Dendritic cell treated with granulocyte-macrophage colony-stimulating factor and Interleukin-4, amounts not matched to agents 40 ng/mL and 50 ng/mL, for 4 days (primary cell): ENCODE measurements around the gene WFIKKN1.
A peak's percentile ranks its signal among the peaks of the same experiment; 100 is the strongest.

Source experiments
- H3K27ac Mint-ChIP-seq: one replicate; pipeline ENCODE4 v1.8.0; 2022; ENCODE audit warnings: mild to moderate bottlenecking, mixed read lengths
- H3K27me3 Mint-ChIP-seq: one replicate; pipeline ENCODE4 v1.8.0; 2022; ENCODE audit warnings: mild to moderate bottlenecking, mixed read lengths
- H3K36me3 Mint-ChIP-seq: one replicate; pipeline ENCODE4 v1.8.0; 2022; ENCODE audit warnings: low read depth, mixed read lengths
- H3K4me1 Mint-ChIP-seq: one replicate; pipeline ENCODE4 v1.8.0; 2022; ENCODE audit warnings: low read depth, mixed read lengths
- H3K4me3 Mint-ChIP-seq: one replicate; pipeline ENCODE4 v1.8.0; 2022; ENCODE audit warnings: mild to moderate bottlenecking, moderate library complexity, mixed read lengths
- H3K9me3 Mint-ChIP-seq: one replicate; pipeline ENCODE4 v1.8.0; 2022; ENCODE audit warnings: mixed read lengths
- intact Hi-C: fragments of 100-400 bp; cut with micrococcal nuclease; formaldehyde crosslinking; loops from one replicate; pipeline ENCODE4 v1.15.0; 2022

WFIKKN1 gene

GRCh38 chr16:678209-678857 lies 47.5 kb downstream of the WFIKKN1 start:
- no peak overlapping the region for H3K27ac Mint-ChIP-seq
- peaks cover 43% of the 10 kb centered on the region for H3K36me3 Mint-ChIP-seq
- no peaks in the 10 kb centered on the region for H3K9me3 Mint-ChIP-seq
- H3K27me3 Mint-ChIP-seq: peaks cover 38% of the 10 kb centered on the region
- no peak overlapping the region for H3K4me3 Mint-ChIP-seq
- H3K4me1 Mint-ChIP-seq: peaks cover 51% of the 10 kb centered on the region
- intact Hi-C loops: no loop called here

GRCh38 chr16:678858-679813 lies 48.4 kb downstream of the WFIKKN1 start:
- peak overlapping the region; percentile 88 for H3K27ac Mint-ChIP-seq
- H3K4me3 Mint-ChIP-seq: peak overlapping the region; percentile 81
- H3K27me3 Mint-ChIP-seq: peaks cover 37% of the 10 kb centered on the region
- H3K9me3 Mint-ChIP-seq: no peaks in the 10 kb centered on the region
- intact Hi-C loops: no loop called here
- peaks cover 56% of the 10 kb centered on the region for H3K4me1 Mint-ChIP-seq
- H3K36me3 Mint-ChIP-seq: peaks cover 43% of the 10 kb centered on the region

- intact Hi-C loops: no loop called here
- peaks cover 57% of the 10 kb centered on the region for H3K4me1 Mint-ChIP-seq
- peak within 1 kb of the TSS; percentile 88 for H3K27ac Mint-ChIP-seq
Observed at GRCh38 chr16:679814-680624, 49.2 kb downstream of the WFIKKN1 start, which contains the start of gene STUB1. Gene STUB1 (plus strand): TSS chr16:680410. CDS start chr16:680526, 116 bp downstream.

GRCh38 chr16:680625-680945 lies 49.8 kb downstream of the WFIKKN1 start:
- Mint-ChIP-seq H3K27me3 (peaks cover 26% of the 10 kb centered on the region), H3K9me3 (no peaks in the 10 kb centered on the region), H3K27ac (peak overlapping the region; percentile 88), H3K4me3 (peak overlapping the region; percentile 84), H3K4me1 (peaks cover 59% of the 10 kb centered on the region), H3K36me3 (peaks cover 48% of the 10 kb centered on the region)
- intact Hi-C loops: no loop called here

More at GRCh38 chr16:679814-680624, 49.2 kb downstream of the WFIKKN1 start, which contains the start of gene STUB1:
- H3K4me3 Mint-ChIP-seq: peak within 1 kb of the TSS; percentile 84
- peaks cover 43% of the 10 kb centered on the region for H3K36me3 Mint-ChIP-seq
- no peaks in the 10 kb centered on the region for H3K9me3 Mint-ChIP-seq
- peaks cover 31% of the 10 kb centered on the region for H3K27me3 Mint-ChIP-seq

- Mint-ChIP-seq H3K27ac (peak overlapping the region; percentile 88), H3K9me3 (no peaks in the 10 kb centered on the region), H3K36me3 (peaks cover 54% of the 10 kb centered on the region), H3K4me3 (peak overlapping the region; percentile 84), H3K27me3 (peaks cover 21% of the 10 kb centered on the region), H3K4me1 (peaks cover 64% of the 10 kb centered on the region)
- intact Hi-C loops: no loop called here
Observed at GRCh38 chr16:680967-681745, 50.4 kb downstream of the WFIKKN1 start.

- Mint-ChIP-seq H3K9me3 (no peaks in the 10 kb centered on the region), H3K4me1 (peaks cover 70% of the 10 kb centered on the region), H3K27me3 (peaks cover 13% of the 10 kb centered on the region), H3K4me3 (peak overlapping the region; percentile 84), H3K27ac (peak overlapping the region; percentile 88), H3K36me3 (peaks cover 61% of the 10 kb centered on the region)
- intact Hi-C loops: no loop called here
Observed at GRCh38 chr16:681746-682427, 51.1 kb downstream of the WFIKKN1 start.

- Mint-ChIP-seq H3K27ac (peak overlapping the region; percentile 87), H3K9me3 (no peaks in the 10 kb centered on the region)
- intact Hi-C loops: no loop called here
Observed at GRCh38 chr16:682493-683395, 52.0 kb downstream of the WFIKKN1 start.

GRCh38 chr16:683396-684070 lies 52.7 kb downstream of the WFIKKN1 start:
- Mint-ChIP-seq H3K4me1 (peaks cover 71% of the 10 kb centered on the region), H3K27me3 (no peaks in the 10 kb centered on the region), H3K4me3 (peak overlapping the region; percentile 79), H3K9me3 (no peaks in the 10 kb centered on the region), H3K27ac (peak overlapping the region; percentile 87), H3K36me3 (peaks cover 71% of the 10 kb centered on the region)
- intact Hi-C loops: no loop called here

More at GRCh38 chr16:682493-683395, 52.0 kb downstream of the WFIKKN1 start:
- Mint-ChIP-seq H3K36me3 (peaks cover 70% of the 10 kb centered on the region), H3K4me1 (peaks cover 70% of the 10 kb centered on the region), H3K27me3 (peaks cover 6% of the 10 kb centered on the region), H3K4me3 (peak overlapping the region; percentile 79)
